Stimulated activated CD8-positive, alpha-beta memory T cell treated with anti-CD3 and anti-CD28 coated beads, Interleukin-12 subunit alpha, Interleukin-12 subunit beta, amount 100 ng/mL, for 24 hours (primary cell): ENCODE data around the gene CLEC2D.
"Not testable (repeated sequence)": the region's sequence is repeated elsewhere in the genome, so short reads cannot be mapped to it uniquely, and the experiment has no call there.

Experiments used
- DNase-seq: peaks from one replicate; pipeline ENCODE4 v3.0.0-alpha.2; 2020; ENCODE audit errors: extremely low read depth

The CLEC2D gene, protein sequence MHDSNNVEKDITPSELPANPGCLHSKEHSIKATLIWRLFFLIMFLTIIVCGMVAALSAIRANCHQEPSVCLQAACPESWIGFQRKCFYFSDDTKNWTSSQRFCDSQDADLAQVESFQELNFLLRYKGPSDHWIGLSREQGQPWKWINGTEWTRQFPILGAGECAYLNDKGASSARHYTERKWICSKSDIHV

DNA sequence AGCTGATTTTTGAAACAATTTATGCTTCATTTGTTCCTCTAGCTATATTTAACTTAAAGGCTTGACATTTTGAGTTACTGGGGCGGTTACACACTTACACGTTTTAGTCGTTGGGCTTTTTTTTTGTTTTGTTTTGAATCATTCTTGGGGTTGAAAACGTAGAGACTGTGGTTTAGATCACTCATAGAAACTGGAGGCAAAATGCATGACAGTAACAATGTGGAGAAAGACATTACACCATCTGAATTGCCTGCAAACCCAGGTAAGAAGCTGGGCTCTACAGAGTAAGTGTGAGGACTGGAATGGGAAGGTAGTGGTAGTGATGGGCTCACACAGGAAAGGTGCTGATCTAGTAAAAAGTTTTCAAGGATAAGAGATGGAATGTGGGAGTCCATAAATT lies at the start of gene CLEC2D:
CLEC2D (plus strand) TSS at position 180 of the 400 bp plus-strand sequence; CDS start at position 202, 22 bp downstream.
- no peak for DNase-seq

DNA sequence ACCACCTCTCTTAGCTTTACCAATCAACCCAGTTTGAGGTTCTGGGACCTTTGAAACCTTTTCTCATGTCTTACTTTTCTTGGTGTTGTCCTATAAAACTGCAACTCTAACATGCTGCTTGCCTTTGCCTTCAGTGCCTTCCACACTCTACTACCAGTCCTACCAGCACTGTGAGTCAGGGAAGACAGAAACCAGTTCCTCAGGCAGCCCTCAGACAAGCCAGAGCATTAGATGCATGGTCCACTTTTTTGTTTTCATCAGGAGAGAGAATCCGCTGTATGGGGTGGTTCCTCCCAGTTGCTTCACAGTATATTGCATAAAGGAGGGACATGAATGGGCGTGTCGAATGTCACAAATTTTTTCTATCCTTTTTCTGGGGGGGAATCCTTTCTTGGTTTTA lies 44.5 kb upstream of the CLEC2D start:
- no peak for DNase-seq

DNA sequence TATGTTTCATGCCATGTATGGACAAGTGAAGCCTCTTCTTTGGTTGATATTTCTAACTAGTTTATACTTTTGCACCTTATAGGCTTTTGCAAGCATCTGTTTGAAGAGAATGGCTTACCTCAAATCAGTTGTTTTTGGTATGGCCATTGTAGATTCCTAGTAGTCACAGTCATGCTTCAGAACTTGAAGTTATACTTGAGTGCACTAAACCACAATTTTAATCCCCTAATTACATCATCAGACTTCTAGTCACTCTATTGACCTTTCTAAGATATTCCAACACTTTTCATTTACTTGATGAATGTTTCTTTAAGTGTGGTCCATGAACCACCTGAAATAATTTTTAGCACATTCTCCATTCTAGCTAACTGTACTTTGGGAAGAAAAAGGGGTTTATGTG lies 43.2 kb upstream of the CLEC2D start:
- no peak for DNase-seq

DNA sequence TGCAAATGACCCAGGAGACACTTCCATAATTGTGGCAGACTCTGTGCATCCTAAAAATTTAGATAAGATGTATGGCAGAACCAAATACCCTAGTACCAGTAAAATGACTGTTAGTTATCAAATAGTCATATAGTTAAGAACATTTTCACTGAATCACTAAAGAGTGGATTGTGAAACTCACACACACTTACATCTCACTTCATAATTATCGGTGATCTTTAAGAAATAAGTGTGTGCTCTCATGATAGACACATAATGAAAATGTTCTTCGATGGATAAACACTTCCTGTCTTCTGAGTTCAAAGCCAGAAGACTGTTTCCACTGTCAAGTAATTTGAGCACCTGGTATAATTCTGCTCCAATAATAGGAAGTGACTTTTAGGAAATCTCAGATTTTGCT lies 42.7 kb upstream of the CLEC2D start:
- DNase-seq, result no peak

DNA sequence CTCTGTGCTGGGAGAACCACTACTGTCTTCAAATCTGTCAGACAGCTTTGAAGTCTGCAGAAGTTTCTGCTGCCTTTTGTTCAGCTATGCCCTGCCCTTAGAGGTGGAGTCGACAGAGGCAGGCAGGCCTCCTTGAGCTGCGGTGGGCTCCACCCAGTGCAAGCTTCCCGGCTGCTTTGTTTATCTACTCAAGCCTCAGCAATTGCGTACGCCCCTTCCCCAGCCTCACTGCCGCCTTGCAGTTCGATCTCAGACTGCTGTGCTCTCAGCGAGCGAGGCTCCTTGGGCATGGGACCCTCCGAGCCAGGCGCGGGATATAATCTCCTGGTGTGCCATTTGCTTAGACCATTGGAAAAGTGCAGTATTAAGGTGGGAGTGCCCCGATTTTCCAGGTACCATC lies 36.7 kb upstream of the CLEC2D start:
- no peak for DNase-seq

DNA sequence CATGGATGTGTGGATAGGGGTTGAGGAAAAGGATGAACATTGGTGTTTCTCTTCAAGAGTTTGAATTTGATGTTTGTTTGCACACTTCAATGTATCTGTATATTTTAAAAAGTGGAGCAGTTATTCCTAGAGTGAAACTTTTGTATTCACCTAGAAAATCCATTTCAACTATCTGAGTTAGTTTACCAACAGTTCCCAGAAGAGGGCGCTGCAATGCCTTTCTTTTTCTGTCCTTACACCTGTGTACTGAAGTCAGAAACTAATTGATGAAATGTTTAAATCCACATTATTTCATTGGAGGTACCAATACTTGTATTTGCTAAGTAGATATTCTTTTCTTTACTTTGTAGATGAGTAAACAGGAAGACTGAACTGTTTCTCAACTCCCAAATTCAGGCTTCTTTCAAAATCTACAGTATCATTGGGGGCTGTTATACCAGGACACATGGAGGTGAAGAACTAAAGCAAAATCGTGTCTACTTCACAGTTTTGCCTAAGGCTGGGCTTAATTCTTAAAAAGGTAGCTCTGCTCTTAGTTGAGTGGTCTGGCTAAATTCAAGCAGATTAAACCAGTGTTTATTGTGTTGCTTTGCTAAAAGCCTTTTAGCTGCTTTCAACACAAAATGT lies 35.2 kb upstream of the CLEC2D start:
- DNase-seq, result peak; percentile 36

DNA sequence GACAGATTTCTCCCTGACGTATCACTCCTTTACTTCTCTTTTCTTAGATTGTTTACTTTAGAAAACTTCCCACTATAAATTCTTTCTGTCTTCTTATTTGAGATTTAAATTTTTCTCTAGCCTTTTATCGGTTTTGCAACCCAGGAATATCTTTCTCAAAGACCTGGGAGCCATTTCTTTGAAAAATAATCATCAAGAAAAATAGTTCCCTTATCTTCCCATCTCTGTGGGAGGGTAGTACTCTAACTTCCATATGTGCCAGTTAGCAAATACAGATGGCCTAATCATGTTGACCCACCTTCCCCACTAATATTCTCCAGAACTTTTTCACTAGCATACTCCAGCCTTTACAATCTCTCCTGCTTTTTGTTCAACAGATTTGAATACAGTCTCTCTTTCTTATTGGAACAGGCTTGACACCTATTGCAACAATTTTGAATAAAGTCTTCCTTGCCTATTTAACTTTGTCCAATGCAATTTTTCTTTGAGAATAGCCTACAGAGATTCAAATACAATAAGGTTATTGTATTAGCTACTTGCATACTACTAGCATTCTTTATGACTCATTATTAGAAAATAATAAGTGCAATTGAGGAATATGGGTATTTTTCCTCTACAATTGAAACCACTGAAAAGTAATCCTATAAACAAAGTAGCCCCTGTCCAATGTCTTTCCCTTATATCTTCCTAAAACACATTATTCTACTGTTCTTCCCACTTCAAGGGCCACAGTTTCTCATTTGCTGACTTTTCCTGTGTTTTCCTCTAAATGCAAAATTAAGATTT lies 34.4 kb upstream of the CLEC2D start:
- DNase-seq, result no peak

DNA sequence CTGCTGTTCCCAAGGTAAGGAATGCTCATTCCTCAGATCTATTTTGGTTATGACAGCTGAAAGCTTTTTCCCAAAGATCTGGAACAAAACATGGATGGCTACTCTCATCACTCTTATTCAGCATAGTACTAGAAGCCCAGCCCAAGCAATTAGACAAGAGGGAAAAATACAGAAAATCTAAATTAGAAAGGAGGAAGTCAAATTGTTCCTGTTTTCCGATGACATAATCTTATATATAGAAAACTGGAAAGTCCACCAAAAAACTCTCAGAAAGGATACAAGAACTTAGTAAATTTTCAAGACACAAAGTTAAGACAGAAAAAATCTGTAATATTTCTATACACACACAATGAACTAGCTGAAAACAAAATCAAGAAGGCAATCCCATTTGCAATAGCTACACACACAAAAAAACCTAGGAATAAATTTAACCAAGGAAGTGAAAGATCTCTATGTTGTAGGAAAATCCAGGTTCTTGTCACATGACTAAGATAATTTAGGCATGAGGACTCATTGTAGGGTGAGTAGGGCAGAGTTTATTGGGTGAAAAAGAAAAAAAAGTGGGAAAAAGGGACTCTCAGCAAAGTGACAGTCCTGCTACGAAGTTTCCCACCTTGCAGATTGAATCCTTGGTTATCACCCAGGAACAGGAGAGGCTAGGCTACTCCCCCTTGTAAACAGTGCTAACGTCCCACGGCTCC lies 33.2 kb upstream of the CLEC2D start:
- DNase-seq, result no peak

DNA sequence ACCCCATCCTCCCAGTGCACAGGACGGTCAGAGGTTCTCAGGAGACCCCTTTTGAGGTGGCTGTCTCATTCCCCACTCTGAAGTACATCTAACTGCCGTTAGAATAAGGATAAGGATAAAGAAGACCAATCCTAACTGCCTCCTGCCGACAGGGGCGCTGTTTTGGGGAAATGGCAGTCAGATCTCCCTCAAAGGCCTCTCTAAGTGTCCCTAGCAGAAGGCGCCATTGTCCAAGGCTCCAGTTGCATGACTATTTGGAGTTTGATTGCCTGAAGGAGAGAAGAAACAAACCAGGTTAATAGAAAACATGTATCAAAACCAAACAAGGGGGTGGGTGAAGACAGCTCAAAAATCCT lies 32.7 kb upstream of the CLEC2D start:
- DNase-seq, result no peak

DNA sequence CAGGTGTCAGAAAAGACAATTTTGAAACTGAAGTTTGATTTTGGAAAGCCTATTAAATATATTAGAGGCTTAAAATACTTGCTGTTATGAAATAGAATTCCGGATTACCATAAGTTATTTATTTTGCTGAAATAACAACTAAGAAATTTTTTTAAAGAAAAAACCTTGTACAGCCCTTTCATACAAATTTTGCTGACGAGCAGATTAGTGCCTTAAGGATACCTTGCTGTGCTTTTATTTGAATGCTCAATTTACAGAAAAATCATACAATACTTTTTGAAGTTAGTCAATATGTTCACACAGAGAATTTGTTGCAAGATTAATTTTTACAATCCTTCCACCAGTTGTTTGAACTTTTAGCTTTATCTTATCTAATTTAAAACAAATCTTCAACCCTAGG lies 29.5 kb upstream of the CLEC2D start:
- no peak for DNase-seq

DNA sequence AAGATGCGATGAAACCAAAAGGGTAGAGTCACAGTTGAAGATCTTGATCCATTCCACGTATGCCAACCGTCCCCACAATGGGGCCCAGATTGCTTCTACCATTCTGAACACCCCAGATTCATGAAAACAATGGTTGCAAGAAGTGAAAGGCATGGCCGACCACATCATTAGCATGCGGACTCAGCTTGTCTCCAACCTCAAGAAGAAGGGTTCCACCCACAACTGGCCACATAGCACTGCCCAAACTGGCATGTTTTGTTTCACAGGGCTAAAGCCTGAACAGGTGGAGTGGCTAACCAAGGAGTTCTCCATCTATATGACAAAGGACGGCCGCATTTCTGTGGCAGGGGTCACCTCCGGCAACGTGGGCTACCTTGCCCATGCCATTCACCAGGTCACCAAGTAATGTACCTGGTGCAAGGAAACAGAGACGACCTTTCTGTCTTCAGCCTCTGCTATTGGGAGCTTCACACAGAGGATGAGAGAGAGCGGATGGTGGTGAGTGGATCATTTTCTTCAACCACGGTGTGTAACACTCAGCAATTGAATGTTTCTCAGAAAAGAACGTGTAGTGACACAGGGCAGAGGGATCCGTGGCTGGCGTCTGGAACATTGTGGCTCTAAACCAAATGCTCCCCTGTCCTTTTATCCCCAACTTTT lies 26.8 kb upstream of the CLEC2D start:
- no peak for DNase-seq

DNA sequence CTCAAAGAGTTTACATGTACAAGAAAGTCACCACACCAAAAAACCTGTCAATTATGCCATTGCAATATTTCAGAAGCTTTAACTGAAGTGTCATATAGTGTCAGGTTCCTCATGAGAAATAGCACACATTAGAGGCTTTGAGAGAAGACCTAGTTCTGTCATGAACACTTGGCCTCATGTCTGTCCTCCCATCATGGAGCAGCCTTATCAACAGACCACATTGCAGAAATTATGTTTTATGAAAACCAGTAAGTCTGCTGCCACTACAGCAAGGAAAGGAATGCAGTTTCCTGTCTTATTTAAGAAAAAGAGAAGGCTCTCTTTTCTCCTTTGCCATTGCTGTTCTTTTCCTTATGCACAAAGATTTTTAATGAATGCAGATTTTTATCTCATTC lies 26.2 kb upstream of the CLEC2D start:
- DNase-seq, result no peak

DNA sequence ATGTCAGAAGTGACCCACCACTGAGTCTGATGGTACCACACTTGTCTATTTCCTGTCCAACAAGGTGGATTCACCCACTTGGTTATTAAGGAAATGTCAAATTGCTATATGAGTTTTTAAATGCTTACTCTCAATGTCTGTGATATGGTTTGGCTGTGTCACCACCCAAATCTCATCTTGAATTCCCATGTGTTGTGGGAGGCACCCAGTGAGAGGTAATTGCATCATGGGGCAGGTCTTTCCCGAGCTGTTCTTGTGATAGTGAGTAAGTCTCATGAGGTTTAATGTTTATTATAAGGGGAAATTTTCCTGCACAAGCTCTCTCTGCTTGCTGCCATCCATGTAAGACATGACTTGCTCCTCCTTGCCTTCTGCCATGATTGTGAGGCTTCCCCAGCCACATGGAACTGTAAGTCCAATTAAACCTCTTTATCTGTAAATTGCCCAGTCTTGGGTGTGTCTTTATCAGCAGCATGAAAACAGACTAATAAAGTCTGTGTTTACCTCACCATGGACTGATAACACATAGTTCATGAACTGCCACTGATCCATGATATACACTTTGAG lies 24.4 kb upstream of the CLEC2D start:
- not testable (repeated sequence) for DNase-seq

DNA sequence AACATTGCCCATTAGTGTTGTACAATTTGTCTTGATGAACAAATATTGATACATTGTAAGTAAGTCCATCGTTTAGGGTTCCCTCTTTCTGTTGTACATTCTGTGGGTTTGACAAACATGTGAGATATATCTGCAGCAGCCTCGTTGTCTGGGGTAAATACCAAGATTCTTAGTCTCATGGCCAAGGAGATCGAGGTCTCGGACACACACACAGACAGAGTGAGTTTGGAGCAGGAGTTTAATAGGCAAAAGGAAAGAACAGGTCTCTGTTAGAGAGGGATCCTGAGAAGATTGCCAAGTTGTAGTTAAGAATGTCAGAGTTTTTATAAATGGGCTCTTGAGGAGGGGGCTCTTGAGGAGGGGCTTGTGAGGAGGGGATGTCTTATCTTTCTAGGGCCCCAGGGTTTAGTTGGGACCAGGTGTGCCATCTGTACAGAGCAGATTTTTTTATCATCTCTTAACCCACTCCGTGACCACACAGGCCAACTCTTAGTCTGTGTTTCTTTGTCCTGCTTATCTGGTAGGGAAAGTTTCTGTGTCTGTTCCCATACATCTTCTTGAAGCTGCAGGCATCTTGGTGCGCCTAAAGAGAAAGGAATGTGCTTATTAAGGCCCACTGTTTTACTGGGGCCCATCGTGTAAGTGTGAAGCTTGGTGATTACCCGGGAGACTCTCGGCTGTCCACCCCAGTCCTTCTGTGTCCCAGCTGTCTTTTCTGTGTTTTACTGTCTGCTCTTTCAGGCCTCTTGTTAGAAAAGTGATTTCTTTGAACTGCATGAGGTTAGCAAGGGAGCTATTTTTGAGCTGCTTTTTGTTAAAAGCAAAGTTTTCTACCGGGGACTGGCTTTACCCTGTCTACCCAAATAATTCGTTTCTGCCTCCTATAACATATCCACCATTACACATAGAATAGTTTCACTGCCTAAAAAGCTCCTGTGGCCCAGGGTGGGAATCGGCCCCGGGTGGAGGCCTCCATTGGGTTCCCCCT lies 22.4 kb upstream of the CLEC2D start:
- DNase-seq, result no peak

DNA sequence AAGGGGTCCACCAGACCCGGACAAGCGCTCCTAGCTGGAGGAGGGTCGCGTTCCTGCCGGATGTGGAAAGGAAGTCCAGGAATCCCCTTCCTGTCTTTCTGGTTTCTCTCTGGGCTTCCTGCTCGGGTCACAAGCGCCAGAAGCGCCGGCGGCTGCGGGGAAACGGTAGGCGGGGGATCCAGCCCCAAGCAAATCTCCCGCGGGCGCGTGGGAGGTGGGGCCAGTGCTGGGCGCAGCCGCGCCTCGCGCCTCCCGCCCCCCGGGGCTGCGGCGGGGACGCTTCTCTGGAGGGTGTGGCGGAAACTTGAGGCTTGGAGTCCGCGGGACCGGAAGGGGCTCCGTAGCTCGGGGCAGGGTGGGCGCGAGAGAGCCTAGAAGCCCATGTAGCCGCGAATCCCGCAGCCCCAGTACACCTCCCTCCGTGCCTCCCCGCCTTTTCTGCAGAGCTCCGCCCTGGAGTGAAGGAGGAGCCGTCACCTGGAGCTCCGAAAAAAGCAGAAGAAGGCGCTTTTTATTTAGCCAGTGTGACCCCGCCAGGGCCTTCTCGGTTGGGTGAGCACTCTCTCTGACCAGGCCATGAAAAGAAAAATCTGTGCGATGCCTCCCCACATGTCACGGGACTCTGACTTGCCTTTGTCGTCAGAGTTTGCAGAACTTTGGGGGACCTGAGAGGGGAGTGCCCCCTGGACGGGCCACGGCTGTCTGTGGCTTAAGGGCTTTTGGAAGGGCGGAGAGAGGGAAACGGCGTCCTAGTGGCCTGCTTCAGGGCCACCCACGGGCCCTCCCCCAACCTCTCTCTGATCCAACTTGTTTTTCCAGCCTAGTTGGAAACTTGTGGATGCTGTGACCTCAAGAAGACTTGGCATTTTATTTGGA lies 21.4 kb upstream of the CLEC2D start:
- DNase-seq, result peak; percentile 85

DNA sequence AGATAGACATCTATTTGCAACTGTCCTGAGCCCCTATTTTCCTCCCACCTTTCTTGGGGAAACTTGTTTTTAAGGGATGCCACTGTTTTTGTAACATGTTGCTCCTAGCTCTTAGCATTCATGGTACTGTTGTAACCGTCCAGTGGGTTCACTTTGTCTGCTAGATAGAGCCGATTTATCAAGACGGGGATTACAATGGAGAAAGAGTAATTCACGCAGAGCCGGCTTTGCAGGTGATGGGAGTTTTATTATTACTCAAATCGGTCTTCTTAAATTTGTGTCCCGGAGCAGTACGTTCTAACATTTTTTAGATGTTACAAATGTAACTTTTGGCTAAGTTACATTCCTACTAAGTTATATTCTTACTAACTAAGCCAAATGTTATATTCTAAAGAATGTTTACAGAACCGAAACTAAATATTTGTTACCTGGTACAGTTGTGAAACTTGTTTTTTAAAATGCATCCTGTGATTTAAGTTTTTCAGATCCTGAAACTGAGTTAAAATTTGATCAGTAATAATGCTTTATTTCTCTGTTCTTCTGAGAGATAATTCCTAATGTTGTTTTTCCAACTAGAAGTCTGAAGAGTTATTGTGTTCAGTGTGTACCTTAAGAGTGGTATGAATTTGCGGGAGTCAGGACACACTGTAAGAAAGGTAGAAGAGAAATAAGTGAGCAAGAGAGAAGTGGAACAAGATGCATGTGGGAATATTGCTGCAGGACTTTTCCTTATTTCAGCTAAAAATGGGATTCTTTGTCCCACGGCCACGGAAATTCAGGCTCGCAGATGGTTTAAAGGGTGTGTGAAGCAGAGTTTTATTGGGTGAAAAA lies 20.6 kb upstream of the CLEC2D start:
- DNase-seq, result no peak

DNA sequence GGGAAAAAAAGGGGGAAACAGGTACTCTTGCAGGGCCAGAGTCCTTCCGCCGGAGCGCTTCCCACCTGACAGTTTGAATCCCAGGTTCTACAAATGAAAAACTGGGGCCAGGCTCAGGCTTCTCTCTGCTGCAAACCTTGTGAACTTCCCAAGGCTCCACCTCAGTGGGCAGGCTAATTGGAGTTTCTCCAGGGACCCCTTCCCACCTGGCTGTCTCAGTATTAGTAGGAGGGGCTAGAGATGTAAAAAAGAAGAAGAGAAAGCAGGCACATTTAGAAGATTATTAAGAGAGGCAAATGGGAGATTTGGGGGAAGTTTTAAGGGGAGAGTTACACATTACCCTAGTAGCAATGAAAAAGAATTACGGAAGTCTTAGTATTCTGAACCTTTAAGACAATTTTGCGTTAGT lies 20.0 kb upstream of the CLEC2D start:
- no peak for DNase-seq

DNA sequence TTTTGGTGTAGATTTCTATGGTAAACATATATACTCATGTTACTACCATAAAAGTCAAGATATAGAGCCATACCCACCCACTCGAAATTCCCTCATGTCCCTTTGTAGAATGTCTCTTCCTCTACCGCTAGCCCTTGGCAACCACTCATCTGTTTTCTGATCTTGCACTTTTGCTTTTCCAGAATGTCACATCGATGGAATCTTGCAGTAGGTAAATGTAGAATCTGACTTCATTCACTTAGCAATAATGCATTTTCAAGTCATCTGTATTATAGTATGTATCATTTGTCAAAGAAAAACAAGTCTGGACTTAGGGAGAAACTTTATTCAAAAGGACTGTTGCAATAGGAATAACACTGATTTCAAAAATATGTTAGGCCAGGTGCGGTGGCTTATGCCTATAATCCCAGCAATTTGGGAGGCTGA lies 19.3 kb upstream of the CLEC2D start:
- DNase-seq, result no peak
